ENCODE data around the gene COL20A1. TPM values are rescaled to one million over a fixed set of nuclear protein-coding genes. Genes with fewer than 3 reads are reported as not detected.

COL20A1 gene
- total RNA-seq, 1 donor from 2014 or later = 5.0 TPM

- Histone ChIP-seq H2AFZ (ENCODE audit: low read depth, low read length) (no peak overlapping the region), H3K27me3 (ENCODE audit: insufficient read depth, low read length) (peaks cover 18% of the 10 kb centered on the region), H3K4me2 (ENCODE audit: low read length) (no peak overlapping the region), H3K36me3 (ENCODE audit: insufficient read depth, low read length) (no peaks in the 10 kb centered on the region), H3K4me1 (ENCODE audit: insufficient read depth, low read length) (no peaks in the 10 kb centered on the region), H3K27ac (ENCODE audit: low read depth, low read length) (no peak overlapping the region), H3K4me3 (ENCODE audit: insufficient read depth, low read depth, low read length) (no peak overlapping the region), H3K9ac (ENCODE audit: low read length) (no peak overlapping the region), H3K9me3 (ENCODE audit: insufficient read depth, low read depth, low read length) (no peaks in the 10 kb centered on the region), H3K79me2 (ENCODE audit: insufficient read depth, low read length) (no peaks in the 10 kb centered on the region), H4K20me1 (ENCODE audit: insufficient read depth, low read length) (no peaks in the 10 kb centered on the region)
- Mint-ChIP-seq H3K36me3 (ENCODE audit: low read depth, unreplicated experiment) (peaks cover 6% of the 10 kb centered on the region), H3K4me1 (ENCODE audit: low read depth, unreplicated experiment) (no peaks in the 10 kb centered on the region), H3K4me3 (ENCODE audit: unreplicated experiment) (no peak overlapping the region), H3K27me3 (ENCODE audit: low read depth, unreplicated experiment) (peaks cover 28% of the 10 kb centered on the region), H3K27ac (ENCODE audit: unreplicated experiment) (no peak overlapping the region), H3K9me3 (ENCODE audit: unreplicated experiment) (peaks cover 4% of the 10 kb centered on the region)
- FAIRE-seq (no peak), DNase-seq (ENCODE audit: low read depth) (no peak)
- no peak for TF ChIP-seq CTCF (IDR thresholded peaks at IDR 0.05; ENCODE audit: insufficient read depth, low read depth, low read length)
- TF ChIP-seq EZH2 (IDR thresholded peaks at IDR 0.05; ENCODE audit: insufficient read depth, low read length) = no peak
These were observed 53.4 kb downstream of the COL20A1 start for GRCh38 chr20:63346131-63347080.

- H4K20me1 ChIP-seq (ENCODE audit: insufficient read depth, low read length) = no peaks in the 10 kb centered on the region
- no peak overlapping the region for H3K9ac ChIP-seq (ENCODE audit: low read length)
These were observed 54.2 kb downstream of the COL20A1 start for GRCh38 chr20:63347081-63347741.

More at GRCh38 chr20:63347081-63347741, 54.2 kb downstream of the COL20A1 start:
- FAIRE-seq = no peak
- no peaks in the 10 kb centered on the region for H3K36me3 Mint-ChIP-seq (ENCODE audit: low read depth, unreplicated experiment)
- DNase-seq (ENCODE audit: low read depth) = no peak
- Histone ChIP-seq H3K4me1 (ENCODE audit: insufficient read depth, low read length) (no peaks in the 10 kb centered on the region), H3K4me3 (ENCODE audit: insufficient read depth, low read depth, low read length) (no peak overlapping the region), H3K4me2 (ENCODE audit: low read length) (no peak overlapping the region), H2AFZ (ENCODE audit: low read depth, low read length) (no peak overlapping the region), H3K27me3 (ENCODE audit: insufficient read depth, low read length) (peaks cover 10% of the 10 kb centered on the region), H3K27ac (ENCODE audit: low read depth, low read length) (no peak overlapping the region), H3K36me3 (ENCODE audit: insufficient read depth, low read length) (no peaks in the 10 kb centered on the region), H3K9me3 (ENCODE audit: insufficient read depth, low read depth, low read length) (no peaks in the 10 kb centered on the region), H3K79me2 (ENCODE audit: insufficient read depth, low read length) (no peaks in the 10 kb centered on the region)
- H3K4me1 Mint-ChIP-seq (ENCODE audit: low read depth, unreplicated experiment) = no peaks in the 10 kb centered on the region
- no peak for TF ChIP-seq EZH2 (IDR thresholded peaks at IDR 0.05; ENCODE audit: insufficient read depth, low read length)
- TF ChIP-seq CTCF (IDR thresholded peaks at IDR 0.05; ENCODE audit: insufficient read depth, low read depth, low read length) = no peak
- H3K4me3 Mint-ChIP-seq (ENCODE audit: unreplicated experiment) = no peak overlapping the region
- H3K27me3 Mint-ChIP-seq (ENCODE audit: low read depth, unreplicated experiment) = peaks cover 21% of the 10 kb centered on the region
- no peaks in the 10 kb centered on the region for H3K9me3 Mint-ChIP-seq (ENCODE audit: unreplicated experiment)
- no peak overlapping the region for H3K27ac Mint-ChIP-seq (ENCODE audit: unreplicated experiment)
